Brain microvascular endothelial cell (primary cell): ENCODE data around the gene RUFY3.
A peak's percentile ranks its signal among the peaks of the same experiment; 100 is the strongest.

Experiments
- DNase-seq: peaks from one replicate; pipeline ENCODE4 v3.0.0-alpha.2; 2020
- H3K27ac ChIP-seq: fragments of 250-450 bp; sonication (Bioruptor Pico); 2 replicates; pipeline ENCODE4 v1.5.1; 2020; ENCODE audit warnings: mild to moderate bottlenecking, moderate library complexity
- H3K27me3 ChIP-seq: fragments of 250-450 bp; sonication (Bioruptor Pico); replicated peaks from 2 replicates; pipeline ENCODE4 v1.5.1; 2020; ENCODE audit warnings: mild to moderate bottlenecking
- H3K36me3 ChIP-seq: fragments of 250-450 bp; sonication (Bioruptor Pico); replicated peaks from 2 replicates; pipeline ENCODE4 v1.5.1; 2020; ENCODE audit warnings: mild to moderate bottlenecking
- H3K4me3 ChIP-seq: 2 replicates; pipeline ENCODE4 v1.5.1; 2011; ENCODE audit warnings: low read depth, mild to moderate bottlenecking, control low read depth, low read length, moderate library complexity
- CTCF ChIP-seq: IDR thresholded peaks from 2 replicates; pipeline ENCODE4 v1.5.1; 2011; ENCODE audit warnings: low read depth, mild to moderate bottlenecking, moderate library complexity, low read length, control low read depth, inconsistent platforms; ENCODE audit errors: missing control alignments
- in situ Hi-C: cut with HindIII; loops from 2 replicates; pipeline ENCODE4 v1.10.0; 2017; ENCODE audit warnings: low sequenced_read_pairs, low pct_ligation_motif_present

The RUFY3 gene

GRCh38 chr4:70737006-70737405, 15.2 kb downstream of the RUFY3 start:
- in situ Hi-C loops: no loop called here
- no peak for DNase-seq
- Histone ChIP-seq H3K4me3 (no peak overlapping the region), H3K27ac (no peak overlapping the region), H3K36me3 (no peaks in the 10 kb centered on the region), H3K27me3 (no peaks in the 10 kb centered on the region)
- TF ChIP-seq CTCF: no peak

GRCh38 chr4:70737409-70737808, 15.6 kb downstream of the RUFY3 start:
- Histone ChIP-seq H3K36me3 (no peaks in the 10 kb centered on the region), H3K27ac (no peak overlapping the region), H3K4me3 (no peak overlapping the region), H3K27me3 (no peaks in the 10 kb centered on the region)
- TF ChIP-seq CTCF: no peak
- in situ Hi-C loops: no loop called here
- DNase-seq: no peak

- H3K27ac ChIP-seq: no peak overlapping the region
- H3K4me3 ChIP-seq: no peak overlapping the region
- no peak for TF ChIP-seq CTCF
- no peaks in the 10 kb centered on the region for H3K27me3 ChIP-seq
- no peaks in the 10 kb centered on the region for H3K36me3 ChIP-seq
- no peak for DNase-seq
- in situ Hi-C loops: no loop called here
Observed at GRCh38 chr4:70739496-70740337, 18.0 kb downstream of the RUFY3 start.

- Histone ChIP-seq H3K4me3 (no peak overlapping the region), H3K36me3 (no peaks in the 10 kb centered on the region), H3K27me3 (no peaks in the 10 kb centered on the region), H3K27ac (no peak overlapping the region)
- in situ Hi-C loops: no loop called here
- DNase-seq: peak; percentile 41
- TF ChIP-seq CTCF: no peak
Observed at GRCh38 chr4:70741867-70742658, 20.3 kb downstream of the RUFY3 start.

- Histone ChIP-seq H3K27ac (no peak overlapping the region), H3K4me3 (no peak overlapping the region), H3K27me3 (no peaks in the 10 kb centered on the region), H3K36me3 (no peaks in the 10 kb centered on the region)
- DNase-seq: no peak
- in situ Hi-C loops: no loop called here
- no peak for TF ChIP-seq CTCF
Observed at GRCh38 chr4:70743731-70744130, 22.0 kb downstream of the RUFY3 start.
